ENCODE data around the gene GPR180. TPM values are rescaled to one million over a fixed set of nuclear protein-coding genes. Genes with fewer than 3 reads are reported as not detected.

GPR180 gene
- total RNA-seq, 1 experiment from 2014 or later: 4.0 TPM

DNA sequence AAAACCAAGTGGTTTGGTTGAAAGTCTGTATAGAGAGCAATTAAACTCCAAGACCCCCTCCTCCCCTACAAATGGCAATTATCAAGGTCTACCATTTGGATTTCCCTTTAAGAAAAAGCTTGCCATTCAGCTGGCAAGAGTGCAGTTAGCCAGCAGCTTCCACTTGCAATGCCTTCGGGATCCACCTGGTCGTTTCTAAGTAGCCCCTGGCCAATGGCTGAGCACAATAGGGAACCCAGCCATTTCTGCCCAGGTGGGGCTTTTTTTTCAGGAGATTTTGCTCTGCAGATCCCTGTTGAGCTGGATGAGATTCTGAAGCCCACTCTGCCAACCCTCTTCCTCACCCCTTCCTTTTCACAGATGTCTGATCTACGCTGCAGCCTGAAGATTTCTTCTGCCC, 32.0 kb upstream of the GPR180 start:
- H3K36me3 ChIP-seq (ENCODE audit: low read depth): peaks cover 5% of the 10 kb centered on the region; the same call in 1 of the 2 replicates
- POLR2A ChIA-PET (ENCODE audit: unreplicated experiment): no interaction called here

DNA sequence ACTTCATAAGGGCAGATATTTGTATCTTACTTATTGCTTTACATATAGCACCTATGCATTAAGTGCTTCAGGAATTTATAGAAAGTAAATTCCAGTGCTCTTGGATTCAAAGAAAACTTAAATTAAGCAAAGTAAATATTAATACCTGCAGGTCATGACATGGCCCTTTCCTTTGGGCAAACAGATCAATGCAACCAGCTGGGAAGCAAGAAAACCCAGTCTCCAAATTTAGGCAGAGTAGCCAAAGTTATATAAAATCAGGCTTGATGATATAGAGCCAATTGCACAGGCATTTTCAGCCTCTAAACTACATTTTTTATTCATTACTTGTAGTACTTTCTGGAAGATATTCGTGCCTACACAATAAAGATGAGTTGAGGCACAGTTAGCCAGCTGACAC, 22.6 kb upstream of the GPR180 start:
- Histone ChIP-seq H3K4me3 (no peak overlapping the region), H3K4me1 (replicated peaks; ENCODE audit: insufficient read depth) (no peaks in the 10 kb centered on the region), H3K9me3 (ENCODE audit: insufficient read depth, low read depth) (no peaks in the 10 kb centered on the region; the same call in 1 of the 2 replicates), H3K4me2 (no peak overlapping the region), H2AFZ (no peak overlapping the region), H3K27ac (no peak overlapping the region), H3F3A (ENCODE audit: insufficient read depth, low read depth) (no peaks in the 10 kb centered on the region; the same call in none of the 2 replicates), H3K27me3 (ENCODE audit: insufficient read depth, low read depth) (no peaks in the 10 kb centered on the region), H4K20me1 (ENCODE audit: insufficient read depth) (peaks cover 7% of the 10 kb centered on the region), H3K9me2 (ENCODE audit: insufficient read depth) (no peaks in the 10 kb centered on the region), H3K36me3 (ENCODE audit: low read depth) (peaks cover 45% of the 10 kb centered on the region), H3K79me2 (ENCODE audit: low read depth) (no peaks in the 10 kb centered on the region)
- no peak for DNase-seq
- ChIA-PET CTCF (no interaction called here), POLR2A (ENCODE audit: unreplicated experiment) (no interaction called here)
- BruUV-seq (replicated peaks): no TSS peak
- TF ChIP-seq, protein P1, sequence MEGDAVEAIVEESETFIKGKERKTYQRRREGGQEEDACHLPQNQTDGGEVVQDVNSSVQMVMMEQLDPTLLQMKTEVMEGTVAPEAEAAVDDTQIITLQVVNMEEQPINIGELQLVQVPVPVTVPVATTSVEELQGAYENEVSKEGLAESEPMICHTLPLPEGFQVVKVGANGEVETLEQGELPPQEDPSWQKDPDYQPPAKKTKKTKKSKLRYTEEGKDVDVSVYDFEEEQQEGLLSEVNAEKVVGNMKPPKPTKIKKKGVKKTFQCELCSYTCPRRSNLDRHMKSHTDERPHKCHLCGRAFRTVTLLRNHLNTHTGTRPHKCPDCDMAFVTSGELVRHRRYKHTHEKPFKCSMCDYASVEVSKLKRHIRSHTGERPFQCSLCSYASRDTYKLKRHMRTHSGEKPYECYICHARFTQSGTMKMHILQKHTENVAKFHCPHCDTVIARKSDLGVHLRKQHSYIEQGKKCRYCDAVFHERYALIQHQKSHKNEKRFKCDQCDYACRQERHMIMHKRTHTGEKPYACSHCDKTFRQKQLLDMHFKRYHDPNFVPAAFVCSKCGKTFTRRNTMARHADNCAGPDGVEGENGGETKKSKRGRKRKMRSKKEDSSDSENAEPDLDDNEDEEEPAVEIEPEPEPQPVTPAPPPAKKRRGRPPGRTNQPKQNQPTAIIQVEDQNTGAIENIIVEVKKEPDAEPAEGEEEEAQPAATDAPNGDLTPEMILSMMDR (conservative IDR thresholded peaks at IDR 0.05): no peak
- TF ChIP-seq EZH2 (IDR thresholded peaks at IDR 0.05; ENCODE audit: low read depth): no peak
- intact Hi-C loops (cut with micrococcal nuclease; ENCODE audit: unreplicated experiment): no loop called here

More for the DNA sequence above, 32.0 kb upstream of the GPR180 start:
- H3K27ac ChIP-seq: no peak overlapping the region
- no peaks in the 10 kb centered on the region for H4K20me1 ChIP-seq (ENCODE audit: insufficient read depth)
- H3K4me3 ChIP-seq: no peak overlapping the region
- no peaks in the 10 kb centered on the region for H3F3A ChIP-seq (ENCODE audit: insufficient read depth, low read depth)
- DNase-seq: no peak
- TF ChIP-seq EZH2 (IDR thresholded peaks at IDR 0.05; ENCODE audit: low read depth): no peak
- H2AFZ ChIP-seq: no peak overlapping the region
- H3K9me3 ChIP-seq (ENCODE audit: insufficient read depth, low read depth): no peaks in the 10 kb centered on the region
- no peaks in the 10 kb centered on the region for H3K9me2 ChIP-seq (ENCODE audit: insufficient read depth)
- intact Hi-C loops (cut with micrococcal nuclease; ENCODE audit: unreplicated experiment): no loop called here
- H3K4me2 ChIP-seq: no peak overlapping the region
- H3K79me2 ChIP-seq (ENCODE audit: low read depth): no peaks in the 10 kb centered on the region
- H3K4me1 ChIP-seq (replicated peaks; ENCODE audit: insufficient read depth): no peaks in the 10 kb centered on the region
- BruUV-seq (replicated peaks): no TSS peak
- no peaks in the 10 kb centered on the region for H3K27me3 ChIP-seq (ENCODE audit: insufficient read depth, low read depth)
- CTCF ChIA-PET: no interaction called here

DNA sequence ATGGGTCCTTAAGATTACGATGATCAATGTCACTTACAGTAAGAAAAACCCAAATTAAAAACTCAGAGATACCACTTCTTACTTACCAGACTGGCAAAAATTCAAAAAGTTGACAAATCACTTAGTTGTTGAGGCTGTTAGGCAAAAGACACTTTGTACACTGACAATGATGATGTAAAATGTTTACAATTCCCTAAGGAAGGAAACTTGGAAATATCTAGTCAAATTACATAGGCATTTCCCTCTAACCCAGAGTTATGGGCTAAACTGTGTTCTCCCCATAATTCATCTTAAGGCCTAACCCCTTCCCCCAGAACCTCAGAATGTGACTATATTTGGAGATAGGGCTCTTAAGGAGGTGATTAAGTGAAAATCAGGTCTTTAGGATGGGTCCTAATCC, 17.7 kb upstream of the GPR180 start:
- ChIA-PET CTCF (no interaction called here), POLR2A (ENCODE audit: unreplicated experiment) (no interaction called here)
- Histone ChIP-seq H4K20me1 (ENCODE audit: insufficient read depth) (peaks cover 6% of the 10 kb centered on the region), H3K27ac (no peak overlapping the region), H3K79me2 (ENCODE audit: low read depth) (no peaks in the 10 kb centered on the region), H3K9me2 (ENCODE audit: insufficient read depth) (no peaks in the 10 kb centered on the region), H3F3A (ENCODE audit: insufficient read depth, low read depth) (no peaks in the 10 kb centered on the region; the same call in 1 of the 2 replicates), H3K4me2 (no peak overlapping the region), H3K4me3 (no peak overlapping the region), H2AFZ (no peak overlapping the region), H3K4me1 (replicated peaks; ENCODE audit: insufficient read depth) (no peaks in the 10 kb centered on the region), H3K36me3 (ENCODE audit: low read depth) (peaks cover 35% of the 10 kb centered on the region), H3K27me3 (ENCODE audit: insufficient read depth, low read depth) (no peaks in the 10 kb centered on the region), H3K9me3 (ENCODE audit: insufficient read depth, low read depth) (no peaks in the 10 kb centered on the region)
- intact Hi-C loops (cut with micrococcal nuclease; ENCODE audit: unreplicated experiment): no loop called here
- no TSS peak for BruUV-seq (replicated peaks)
- DNase-seq: no peak
- TF ChIP-seq, protein P1 (conservative IDR thresholded peaks at IDR 0.05): no peak
- no peak for TF ChIP-seq EZH2 (IDR thresholded peaks at IDR 0.05; ENCODE audit: low read depth)

DNA sequence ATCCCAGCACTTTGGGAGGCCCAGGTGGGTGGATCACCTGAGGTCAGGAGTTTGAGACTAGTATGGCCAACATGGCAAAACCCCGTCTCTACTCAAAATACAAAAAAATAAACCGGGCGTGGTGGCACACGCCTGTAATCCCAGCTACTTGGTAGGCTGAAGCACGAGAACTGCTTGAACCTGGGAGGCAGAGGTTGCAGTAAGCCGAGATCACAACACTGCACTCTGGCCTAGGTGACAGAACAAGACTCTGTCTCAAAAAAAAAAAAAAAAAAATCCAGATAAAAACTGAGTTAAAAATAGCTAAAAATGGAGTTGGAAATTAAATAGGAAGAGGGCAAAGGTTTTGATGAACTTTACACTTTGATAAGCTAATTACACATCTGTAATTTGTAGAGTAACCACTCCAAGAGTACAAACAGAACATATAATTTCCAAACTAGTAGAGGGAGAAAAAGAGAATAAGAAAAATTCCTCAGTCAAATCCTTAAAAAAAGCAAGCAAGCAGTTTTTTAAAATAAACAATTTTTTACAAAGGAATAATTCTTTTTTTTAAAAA, 16.0 kb upstream of the GPR180 start:
- no TSS peak for BruUV-seq (replicated peaks)
- ChIA-PET CTCF (no interaction called here), POLR2A (ENCODE audit: unreplicated experiment) (no interaction called here)
- Histone ChIP-seq H3K27ac (no peak overlapping the region), H3F3A (ENCODE audit: insufficient read depth, low read depth) (no peaks in the 10 kb centered on the region; the same call in none of the 2 replicates), H3K9me3 (ENCODE audit: insufficient read depth, low read depth) (no peaks in the 10 kb centered on the region), H3K36me3 (ENCODE audit: low read depth) (peaks cover 37% of the 10 kb centered on the region), H3K27me3 (ENCODE audit: insufficient read depth, low read depth) (no peaks in the 10 kb centered on the region), H3K4me2 (no peak overlapping the region), H2AFZ (no peak overlapping the region), H3K9me2 (ENCODE audit: insufficient read depth) (no peaks in the 10 kb centered on the region), H3K4me1 (replicated peaks; ENCODE audit: insufficient read depth) (no peaks in the 10 kb centered on the region), H3K79me2 (ENCODE audit: low read depth) (no peaks in the 10 kb centered on the region), H4K20me1 (ENCODE audit: insufficient read depth) (peaks cover 6% of the 10 kb centered on the region; the same call in 1 of the 2 replicates), H3K4me3 (no peak overlapping the region)
- TF ChIP-seq EZH2 (IDR thresholded peaks at IDR 0.05; ENCODE audit: low read depth): no peak
- TF ChIP-seq, protein P1 (conservative IDR thresholded peaks at IDR 0.05): no peak
- DNase-seq: no peak
- intact Hi-C loops (cut with micrococcal nuclease; ENCODE audit: unreplicated experiment): no loop called here

Data from PC-9 (cell line).